K562 (cell line): ENCODE data around the gene TSPAN11. TPM values are rescaled to one million over a fixed set of nuclear protein-coding genes. Genes with fewer than 3 reads are reported as not detected.

ENCODE experiments used
- ATAC-seq: fragments of 200-7000 bp; cut with Tn5 transposase; 3 replicates; pipeline ENCODE4 v1.9.1; 2020; ENCODE audit warnings: moderate library complexity
- BruUV-seq: library from RNA; stranded (reverse); fragments of 400-500 nt; replicated peaks from 2 replicates; lab custom pipeline; 2021; lab: Mats Ljungman, UMichigan
- CTCF ChIA-PET: fragments of 300-600 bp; formaldehyde crosslinking; extraction: SDS; loops from one replicate; lab custom pipeline; 2021; ENCODE audit warnings: low intra/inter-chr PET ratio; lab: Yijun Ruan, JAX
- POLR2A ChIA-PET: fragments of 300-600, 350-650 bp; sonication (Branson Sonifier 250); formaldehyde crosslinking; extraction: SDS; loops from one replicate; lab custom pipeline; 2021; ENCODE audit warnings: antibody characterized with exemption, inconsistent platforms; lab: Yijun Ruan, JAX
- DNase-seq, 4 experiments: peaks; one replicate each; pipeline versions ENCODE4 v3.0.0 to v3.0.0-alpha.2; 2011 to 2018; ENCODE audit warnings: low spot score in 3 of 4, mixed read lengths in 3 of 4; ENCODE audit errors: extremely low read depth in 1 of 4
- FAIRE-seq: peaks from 2 replicates; lab custom pipeline; 2011; peaks lifted over from hg19 to GRCh38; lab: Jason Lieb, UNC
- H2AFZ ChIP-seq: 2 replicates; pipeline ENCODE4 v1.6.0; 2011; ENCODE audit warnings: low read depth, low read length, control low read depth, inconsistent platforms
- H3K27ac ChIP-seq: fragments of 200-600 bp; 3 replicates; pipeline ENCODE4 v1.8.0; 2011; ENCODE audit warnings: low read depth, mild to moderate bottlenecking, control low read depth, inconsistent platforms, low read length, moderate library complexity, mixed read lengths; ENCODE audit errors: extremely low read depth
- H3K27me3 ChIP-seq, 2 experiments: fragments of 300-600 bp in 1 of 2; 2 replicates in 1 of 2; 3 replicates in 1 of 2; pipeline versions ENCODE4 v1.6.0 to v1.8.0; 2011; ENCODE audit warnings: inconsistent platforms in 2 of 2, low read length in 2 of 2, mild to moderate bottlenecking in 1 of 2, mixed read lengths in 1 of 2, moderate library complexity in 1 of 2; ENCODE audit not compliant: control insufficient read depth in 2 of 2, insufficient read depth in 2 of 2
- H3K36me3 ChIP-seq: fragments of 300-600 bp; 3 replicates; pipeline ENCODE4 v1.8.0; 2011; ENCODE audit warnings: mild to moderate bottlenecking, low read length, inconsistent platforms; ENCODE audit not compliant: control insufficient read depth, insufficient read depth
- H3K4me1 ChIP-seq, 2 experiments: fragments of 200-600 bp in 1 of 2; replicated peaks in 1 of 2; 2 replicates in 1 of 2; 3 replicates in 1 of 2; pipeline versions ENCODE4 v1.5.1 to v1.8.0; 2011; ENCODE audit warnings: inconsistent platforms in 2 of 2, low read length in 2 of 2, mild to moderate bottlenecking in 1 of 2, mixed read lengths in 1 of 2, moderate library complexity in 1 of 2; ENCODE audit not compliant: control insufficient read depth in 2 of 2, insufficient read depth in 2 of 2
- H3K4me2 ChIP-seq: 2 replicates; pipeline ENCODE4 v1.6.1; 2011; ENCODE audit warnings: low read length, control low read depth, inconsistent platforms, mixed read lengths; ENCODE audit not compliant: insufficient read depth
- H3K4me3 ChIP-seq: fragments of 200-600 bp; sonication (generic), shearing (Covaris generic); 2 replicates; pipeline ENCODE4 v1.5.1; 2016; ENCODE audit warnings: control low read depth, inconsistent platforms
- H3K79me2 ChIP-seq: fragments of 200-600 bp; 3 replicates; pipeline ENCODE4 v1.8.0; 2011; ENCODE audit warnings: low read length, inconsistent platforms; ENCODE audit not compliant: control insufficient read depth, insufficient read depth
- H3K9ac ChIP-seq, 2 experiments: 2 replicates each; pipeline versions ENCODE4 v1.6.0 to v1.6.1; 2011; ENCODE audit warnings: low read depth in 2 of 2, low read length in 2 of 2, control low read depth in 1 of 2, inconsistent platforms in 1 of 2, mild to moderate bottlenecking in 1 of 2, mixed read lengths in 1 of 2; ENCODE audit not compliant: insufficient read depth in 1 of 2
- H3K9me1 ChIP-seq: one replicate; pipeline ENCODE4 v1.6.0; 2011; ENCODE audit warnings: inconsistent platforms, mild to moderate bottlenecking, low read length, moderate library complexity; ENCODE audit not compliant: control insufficient read depth, insufficient read depth
- H3K9me3 ChIP-seq: replicated peaks from 2 replicates; pipeline ENCODE4 v1.5.1; 2011; ENCODE audit warnings: low read depth, low read length, inconsistent platforms; ENCODE audit not compliant: control insufficient read depth, insufficient read depth
- H4K20me1 ChIP-seq: replicated peaks from 2 replicates; pipeline ENCODE4 v1.6.1; 2011; ENCODE audit warnings: low read length, inconsistent platforms, mixed read lengths; ENCODE audit not compliant: control insufficient read depth, insufficient read depth
- CBFA2T2 ChIP-seq: fragments of 450-650 bp; conservative IDR thresholded peaks from 2 replicates; pipeline ENCODE4 v1.6.1; 2017; ENCODE audit warnings: mild to moderate bottlenecking
- CBFA2T3 ChIP-seq: fragments of 450-650 bp; IDR thresholded peaks from 2 replicates; pipeline ENCODE4 v1.6.1; 2017
- RCOR1 ChIP-seq, 2 experiments: IDR thresholded peaks; 2 replicates each; pipeline ENCODE4 v1.6.1; 2012; ENCODE audit warnings: low read depth in 2 of 2, low read length in 2 of 2, borderline replicate concordance in 1 of 2, improper control_type of control experiment in 1 of 2
- RHOXF2B ChIP-seq: fragments of 250-450 bp; sonication (Bioruptor Pico); conservative IDR thresholded peaks from 2 replicates; pipeline ENCODE4 v1.5.1; 2021
- RREB1 ChIP-seq: fragments of 250-450 bp; sonication (Bioruptor Pico); IDR thresholded peaks from 2 replicates; pipeline ENCODE4 v1.4.0; 2020
- TARDBP ChIP-seq: fragments of 450-650 bp; IDR thresholded peaks from 2 replicates; pipeline ENCODE4 v1.6.1; 2016
- ZNF316 ChIP-seq: fragments of 450-650 bp; IDR thresholded peaks from 2 replicates; pipeline ENCODE4 v1.6.1; 2016
- ZNF79 ChIP-seq: fragments of 250-450 bp; sonication (Bioruptor Pico); IDR thresholded peaks from 2 replicates; pipeline ENCODE4 v1.4.0; 2020; ENCODE audit warnings: low read depth, mild to moderate bottlenecking, moderate library complexity
- WGBS: fragments of 100-300 bp; shearing (Covaris generic); methylation state at CpG from one replicate; pipeline ENCODE4 v1.1.6; 2016; ENCODE audit warnings: low coverage, mixed read lengths; ENCODE audit not compliant: insufficient coverage; ENCODE audit errors: missing lambda C conversion rate; 5-methylcytosine and 5-hydroxymethylcytosine counted together
- in situ Hi-C: fragments of 300-500 bp; cut with MboI; formaldehyde crosslinking; loops from 4 replicates; pipeline ENCODE4 v1.15.0; 2018; ENCODE audit warnings: inconsistent platforms, mixed read lengths
- intact Hi-C: fragments of 100-400 bp; cut with micrococcal nuclease; formaldehyde crosslinking; loops from 2 replicates; pipeline ENCODE4 v1.14.2; 2022
- polyA plus RNA-seq, 8 experiments: library from polyadenylated mRNA; depleted of rRNA in 4 of 8; stranded (reverse) in 5 of 8; unstranded in 3 of 8; fragments of >200 nt; fragmentation: Nextera tagmentation in 2 of 8; fragmentation: Illumina TruSeq in 1 of 8; extraction: Ambion mirVana in 2 of 8; extraction: Trizol in 1 of 8; gene quantifications; 2 replicates each; pipeline versions ENCODE4 v1.2.1 to v1.2.3, GENCODE V29; 2011 to 2014; ENCODE audit warnings: inconsistent platforms in 1 of 8, missing spikeins in 1 of 8
- total RNA-seq, 7 experiments: library from RNA; depleted of rRNA in 6 of 7; stranded (reverse); fragments of >200 nt in 6 of 7; fragmentation: Illumina TruSeq in 2 of 7; extraction: Trizol in 2 of 7; gene quantifications; 2 replicates each; pipeline versions ENCODE4 v1.2.1 to v1.2.3, GENCODE V29; 2011 to 2021; ENCODE audit warnings: low replicate concordance in 1 of 7

Gene TSPAN11
- total and polyA plus RNA-seq, 9 of the 15 experiments (the other 6 are each of a cell fraction or from before 2014, with no cell fraction given), result not detected

GRCh38 chr12:30955214-30955613, 28.7 kb downstream of the TSPAN11 start:
- no peaks in the 10 kb centered on the region for H3K9me3 ChIP-seq
- in situ Hi-C loops, result no loop called here
- H3K9ac ChIP-seq, result no peak overlapping the region
- ATAC-seq (no peak), FAIRE-seq (no peak), DNase-seq (no peak)
- no TSS peak for BruUV-seq
- H3K27me3 ChIP-seq, result peaks cover 2 to 16% of the 10 kb centered on the region in 2 experiments; a peak in 2 of 5 replicates
- H3K9me1 ChIP-seq, result no peaks in the 10 kb centered on the region
- no peaks in the 10 kb centered on the region for H3K79me2 ChIP-seq
- no peaks in the 10 kb centered on the region for H3K4me1 ChIP-seq
- POLR2A ChIA-PET, result interaction anchor here (0.9 kb wide), 1 partner anchor 20 kb away, joined by 3 read pairs; no protein-coding TSS in a partner anchor
- no peak overlapping the region for H3K27ac ChIP-seq
- H3K4me2 ChIP-seq, result no peak overlapping the region
- 5% methylated on average over 1 of the region's 1 CpG for WGBS
- TF ChIP-seq RREB1 (CRISPR knock-in tag) (no peak), CBFA2T3 (no peak), RCOR1 (IDR thresholded peaks at IDR 0.05; ENCODE audit: borderline replicate concordance in 1 of 2, low read depth in 2 of 2, low read length in 2 of 2) (no peak), ZNF79 (CRISPR knock-in tag) (no peak), RHOXF2B (CRISPR knock-in tag) (no peak), ZNF316 (peak; percentile 58), TARDBP (no peak), CBFA2T2 (no peak)
- no peaks in the 10 kb centered on the region for H3K36me3 ChIP-seq
- H2AFZ ChIP-seq, result no peak overlapping the region
- CTCF ChIA-PET, result no interaction called here
- no peak overlapping the region for H3K4me3 ChIP-seq
- intact Hi-C loops, result no loop called here
- H4K20me1 ChIP-seq, result no peaks in the 10 kb centered on the region
